Measurements from ENCODE around the gene ACAA1. TPM values are rescaled to one million over a fixed set of nuclear protein-coding genes. Genes with fewer than 3 reads are reported as not detected.
A peak's percentile ranks its signal among the peaks of the same experiment; 100 is the strongest.

The ACAA1 gene
- total and polyA plus RNA-seq, 2 of the 13 experiments (the other 11 are each of a cell fraction or from before 2014, with no cell fraction given) = 60.8 to 188 TPM

GRCh38 chr3:38095669-38096483 lies 41.1 kb downstream of the ACAA1 start:
- BruUV-seq (replicated peaks) = no TSS peak

More at GRCh38 chr3:38095669-38096483, 41.1 kb downstream of the ACAA1 start:
- no peak overlapping the region for H3K4me3 ChIP-seq (replicated peaks in 1 of 3; ENCODE audit: insufficient read depth in 1 of 3, low read depth in 2 of 3, low read length in 3 of 3)
- no peaks in the 10 kb centered on the region for H3K9me3 ChIP-seq (ENCODE audit: low read length)
- WGBS (ENCODE audit: low lambda C conversion rate) = 0% methylated on average over 2 of the region's 6 CpGs
- DNase-seq (ENCODE audit: low spot score) (no peak), FAIRE-seq (no peak), ATAC-seq (peak; percentile 22; the same call in 1 of the 3 replicates)
- no peak overlapping the region for H2AFZ ChIP-seq (ENCODE audit: low read length)
- no peak overlapping the region for H3K27ac ChIP-seq (ENCODE audit: extremely low read length, insufficient read depth, low read length)
- in situ Hi-C loops (cut with HindIII; ENCODE audit: extremely low pct_ligation_motif_present, low pct_unique_long_range_greater_than_20kb) = no loop called here
- H3K4me2 ChIP-seq (ENCODE audit: low read depth, low read length) = no peak overlapping the region
- ChIA-PET CTCF (ENCODE audit: low intra/inter-chr PET ratio, low total read pairs) (no interaction called here), POLR2A (no interaction called here)
- no peaks in the 10 kb centered on the region for H3K79me2 ChIP-seq (ENCODE audit: insufficient read depth, low read length)
- peaks cover 9 to 79% of the 10 kb centered on the region in 2 experiments for H3K27me3 ChIP-seq (ENCODE audit: control insufficient read depth in 1 of 2, insufficient read depth in 2 of 2, low read length in 2 of 2)
- intact Hi-C loops (cut with micrococcal nuclease; ENCODE audit: unreplicated experiment) = no loop called here
- no peaks in the 10 kb centered on the region for H3K4me1 ChIP-seq (ENCODE audit: insufficient read depth, low read length)
- H3K9ac ChIP-seq (ENCODE audit: insufficient read depth, low read depth, low read length) = no peak overlapping the region
- H4K20me1 ChIP-seq (ENCODE audit: insufficient read depth, low read length) = no peaks in the 10 kb centered on the region
- H3K36me3 ChIP-seq (replicated peaks in 1 of 2; ENCODE audit: control insufficient read depth in 1 of 2, insufficient read depth in 2 of 2, low read length in 2 of 2) = no peaks in the 10 kb centered on the region
- TF ChIP-seq GLMP (CRISPR knock-in tag; IDR thresholded peaks at IDR 0.05; ENCODE audit: borderline replicate concordance) (no peak), YEATS4 (CRISPR knock-in tag; IDR thresholded peaks at IDR 0.05; ENCODE audit: borderline replicate concordance) (no peak), RFX3 (CRISPR knock-in tag; IDR thresholded peaks at IDR 0.05) (no peak), ZNF772 (CRISPR knock-in tag; IDR thresholded peaks at IDR 0.05) (no peak), ZNF451 (CRISPR knock-in tag; IDR thresholded peaks at IDR 0.05) (no peak), ATF1 (CRISPR knock-in tag; IDR thresholded peaks at IDR 0.05) (no peak), ZSCAN25 (CRISPR knock-in tag; IDR thresholded peaks at IDR 0.05) (no peak), RAD51 (IDR thresholded peaks at IDR 0.05; ENCODE audit: borderline replicate concordance) (no peak), ZNF629 (CRISPR knock-in tag; conservative IDR thresholded peaks at IDR 0.05) (no peak), PAXIP1 (CRISPR knock-in tag; conservative IDR thresholded peaks at IDR 0.05) (no peak), ZNF564 (CRISPR knock-in tag; IDR thresholded peaks at IDR 0.05) (no peak), NKX3-1 (CRISPR knock-in tag; IDR thresholded peaks at IDR 0.05) (no peak), SAP130 (CRISPR knock-in tag; IDR thresholded peaks at IDR 0.05; ENCODE audit: low read depth) (no peak), MAFF (IDR thresholded peaks at IDR 0.05; ENCODE audit: low read depth, low read length) (no peak), TGIF2 (CRISPR knock-in tag; IDR thresholded peaks at IDR 0.05) (no peak), SRY (CRISPR knock-in tag; IDR thresholded peaks at IDR 0.05) (no peak)
